MG63 (cell line): Measurements from ENCODE around the gene C15orf62. TPM values are rescaled to one million over a fixed set of nuclear protein-coding genes. Genes with fewer than 3 reads are reported as not detected.

Experiments used
- DNase-seq: peaks from one replicate; pipeline ENCODE4 v3.0.0-alpha.2; 2020
- H3K27me3 ChIP-seq: fragments of 250-450 bp; sonication (Bioruptor Pico); 2 replicates; pipeline ENCODE4 v1.5.1; 2020; ENCODE audit warnings: mild to moderate bottlenecking, moderate library complexity
- H3K36me3 ChIP-seq: fragments of 250-450 bp; sonication (Bioruptor Pico); 2 replicates; pipeline ENCODE4 v1.5.1; 2020; ENCODE audit warnings: mild to moderate bottlenecking, moderate library complexity
- H3K4me3 ChIP-seq: fragments of 250-450 bp; sonication (Bioruptor Pico); 2 replicates; pipeline ENCODE4 v1.5.1; 2020; ENCODE audit warnings: mild to moderate bottlenecking, moderate library complexity
- H3K9me3 ChIP-seq: fragments of 250-450 bp; sonication (Bioruptor Pico); 2 replicates; pipeline ENCODE4 v1.5.1; 2020; ENCODE audit warnings: mild to moderate bottlenecking, moderate library complexity
- total RNA-seq: library from RNA; depleted of rRNA; stranded (reverse); fragments of >200 nt; shearing (Covaris generic); gene quantifications from 2 replicates; pipeline ENCODE4 v1.2.3, GENCODE V29; 2014; ENCODE audit warnings: low replicate concordance

The C15orf62 gene
- total RNA-seq, 1 experiment from 2014 or later: not detected

DNA sequence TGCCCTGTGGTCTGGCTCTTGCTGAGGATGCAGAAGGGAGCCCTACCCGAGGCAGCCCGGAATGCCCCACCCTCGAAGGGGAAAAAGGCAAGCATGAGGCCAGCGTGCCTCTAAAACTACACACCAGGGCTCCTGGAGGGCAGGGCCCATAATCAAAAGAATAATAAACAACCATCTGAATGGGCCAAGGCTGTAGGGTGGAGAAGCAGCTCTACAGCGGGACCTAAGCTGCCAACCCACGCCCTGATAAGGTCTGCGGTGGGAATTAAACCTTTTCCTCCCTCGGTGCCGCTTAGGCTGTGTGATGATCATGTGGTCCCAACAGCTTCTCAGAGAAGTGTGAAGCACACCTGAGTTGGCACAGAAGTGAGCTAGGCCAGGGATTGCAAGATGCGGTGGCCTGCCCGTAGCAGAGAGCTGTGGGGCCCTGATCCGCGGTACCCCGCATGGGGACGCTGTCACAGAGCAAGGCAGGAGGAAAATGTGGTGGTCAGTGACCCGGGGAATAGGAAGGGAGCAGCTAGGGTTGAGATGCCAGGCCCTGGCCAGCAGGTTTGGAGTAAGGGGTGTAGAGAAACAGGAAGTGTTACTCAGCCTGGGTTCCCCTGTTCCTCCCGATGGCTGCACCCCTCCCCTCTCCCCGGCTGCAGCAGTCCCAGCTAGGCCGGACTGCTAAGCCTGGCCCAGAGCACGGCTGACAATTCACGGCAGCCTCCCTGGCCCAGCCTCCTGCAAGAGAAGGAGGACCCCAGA is 1.1 kb upstream of the C15orf62 start:
- no peaks in the 10 kb centered on the region for H3K27me3 ChIP-seq
- no peak overlapping the region for H3K4me3 ChIP-seq
- H3K36me3 ChIP-seq: peaks cover 10% of the 10 kb centered on the region
- no peaks in the 10 kb centered on the region for H3K9me3 ChIP-seq
- DNase-seq: peak; percentile 74

DNA sequence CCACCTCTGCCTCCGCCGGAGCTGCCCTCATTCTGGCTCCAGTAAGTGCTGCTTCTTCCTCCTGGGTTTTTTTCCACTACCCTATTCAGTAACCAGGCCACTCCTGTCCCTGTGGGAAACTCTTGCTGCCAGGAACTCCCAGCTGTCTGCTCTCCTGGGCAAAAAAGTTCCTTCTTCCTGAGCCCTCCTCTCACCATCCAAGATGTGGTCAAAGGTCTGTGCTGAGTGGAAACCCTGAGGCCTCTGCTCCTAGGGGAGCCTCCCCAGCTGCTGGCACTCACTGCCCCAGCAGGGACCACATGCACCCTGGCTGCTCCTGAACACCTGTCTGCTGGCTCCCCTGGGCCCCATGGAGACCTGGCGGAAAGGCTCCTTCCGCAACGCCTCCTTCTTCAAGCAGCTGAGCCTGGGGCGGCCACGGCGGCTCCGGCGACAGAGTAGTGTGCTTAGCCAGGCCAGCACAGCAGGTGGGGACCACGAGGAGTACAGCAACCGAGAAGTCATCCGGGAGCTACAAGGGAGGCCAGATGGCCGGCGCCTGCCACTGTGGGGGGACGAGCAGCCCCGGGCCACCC is 454 bp downstream of the C15orf62 start:
- Histone ChIP-seq H3K4me3 (no peak overlapping the region), H3K27me3 (no peaks in the 10 kb centered on the region), H3K36me3 (peaks cover 22% of the 10 kb centered on the region), H3K9me3 (no peaks in the 10 kb centered on the region)
- DNase-seq: no peak

DNA sequence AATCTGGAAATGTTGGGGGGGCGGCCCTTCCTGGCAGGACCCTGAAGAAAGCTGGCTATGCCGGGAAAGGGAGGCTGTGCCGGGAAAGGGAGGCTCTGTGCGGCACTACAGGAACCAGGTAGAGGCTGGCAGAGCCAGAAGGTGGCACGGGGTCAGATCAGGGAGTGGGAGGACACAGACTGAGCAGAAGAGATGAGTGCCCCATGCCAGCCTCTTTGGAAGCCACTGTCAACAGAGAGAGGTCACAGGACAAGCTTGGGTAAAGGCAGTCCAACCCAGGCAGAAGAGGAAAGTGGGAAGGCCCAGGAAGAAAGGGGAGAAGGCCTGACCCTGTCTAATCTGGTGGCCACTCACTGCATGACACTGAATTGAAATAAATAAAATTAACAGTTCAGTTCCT is 1.5 kb downstream of the C15orf62 start:
- Histone ChIP-seq H3K4me3 (no peak overlapping the region), H3K27me3 (no peaks in the 10 kb centered on the region), H3K9me3 (no peaks in the 10 kb centered on the region), H3K36me3 (peaks cover 32% of the 10 kb centered on the region)
- DNase-seq: no peak

DNA sequence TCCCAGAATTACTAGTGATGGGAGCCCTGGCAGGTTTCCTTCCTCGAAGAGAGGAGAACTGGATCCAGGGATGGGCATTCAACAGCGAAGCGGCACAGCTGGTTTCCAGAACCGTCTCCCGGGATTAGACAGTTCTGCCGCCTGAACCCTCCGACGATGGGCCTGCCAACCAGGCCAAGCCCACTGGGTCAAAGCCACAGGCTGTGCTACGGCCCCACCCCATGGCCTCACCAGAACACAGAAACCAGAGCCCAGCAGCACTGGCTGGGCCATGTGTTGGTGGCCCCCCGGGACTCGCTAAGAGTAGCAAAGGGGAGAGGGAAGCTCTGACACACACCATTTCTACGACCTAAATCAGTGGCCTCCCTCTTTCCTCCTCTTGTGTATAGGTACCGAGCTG is 2.2 kb downstream of the C15orf62 start:
- no peaks in the 10 kb centered on the region for H3K9me3 ChIP-seq
- H3K36me3 ChIP-seq: peaks cover 36% of the 10 kb centered on the region
- no peak overlapping the region for H3K4me3 ChIP-seq
- DNase-seq: no peak
- no peaks in the 10 kb centered on the region for H3K27me3 ChIP-seq

DNA sequence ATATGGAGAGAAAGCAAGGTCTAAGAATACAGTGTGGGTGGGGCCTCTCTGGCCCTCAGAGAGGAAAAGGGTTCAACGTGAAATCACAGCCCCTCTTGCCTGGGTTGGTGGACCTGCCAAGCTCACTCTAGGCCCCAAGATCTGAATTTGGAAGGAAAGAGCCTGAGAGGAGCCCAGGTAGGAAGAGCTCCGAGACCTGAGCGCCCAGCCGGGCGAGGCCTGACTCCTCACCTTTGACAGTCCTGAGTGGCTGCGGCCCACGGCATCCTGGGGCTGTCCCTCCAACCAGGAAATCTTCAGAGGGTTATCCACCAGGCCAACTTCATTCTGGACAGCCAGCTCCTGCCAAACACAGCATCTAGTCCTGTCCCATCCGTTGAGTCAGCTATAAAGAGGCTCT is 3.7 kb downstream of the C15orf62 start:
- H3K4me3 ChIP-seq: no peak overlapping the region
- H3K9me3 ChIP-seq: no peaks in the 10 kb centered on the region
- H3K36me3 ChIP-seq: peaks cover 40% of the 10 kb centered on the region
- no peaks in the 10 kb centered on the region for H3K27me3 ChIP-seq
- no peak for DNase-seq

DNA sequence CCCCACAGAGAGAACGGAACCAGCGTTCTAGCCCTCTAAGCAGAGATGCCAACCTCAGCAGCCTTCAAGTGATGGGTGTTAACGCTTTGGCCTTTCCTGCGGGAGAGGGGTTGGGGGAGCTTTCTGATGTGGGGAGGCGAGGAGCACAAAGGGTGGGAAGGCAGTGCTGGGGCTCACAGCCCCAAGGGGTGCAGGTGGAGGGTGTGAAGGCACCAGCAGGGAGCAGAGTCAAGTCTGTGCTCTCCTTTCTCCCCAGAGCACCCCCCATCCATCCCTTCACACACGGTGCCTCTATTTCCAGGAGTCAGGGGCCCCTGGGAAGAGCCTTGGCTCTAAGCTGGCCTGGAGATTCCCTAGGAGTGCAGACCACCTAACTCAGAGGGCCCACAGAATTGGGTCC is 4.1 kb downstream of the C15orf62 start:
- no peak for DNase-seq
- no peaks in the 10 kb centered on the region for H3K9me3 ChIP-seq
- H3K4me3 ChIP-seq: no peak overlapping the region
- H3K27me3 ChIP-seq: no peaks in the 10 kb centered on the region
- peaks cover 42% of the 10 kb centered on the region for H3K36me3 ChIP-seq

GRCh38 chr15:40775007-40775406 is 5.2 kb downstream of the C15orf62 start:
- no peak for DNase-seq
- Histone ChIP-seq H3K36me3 (peaks cover 44% of the 10 kb centered on the region), H3K4me3 (no peak overlapping the region), H3K27me3 (no peaks in the 10 kb centered on the region), H3K9me3 (no peaks in the 10 kb centered on the region)

GRCh38 chr15:40775740-40776536 is 6.2 kb downstream of the C15orf62 start:
- DNase-seq: no peak
- Histone ChIP-seq H3K9me3 (no peaks in the 10 kb centered on the region), H3K4me3 (no peak overlapping the region), H3K27me3 (no peaks in the 10 kb centered on the region), H3K36me3 (peaks cover 44% of the 10 kb centered on the region)

DNA sequence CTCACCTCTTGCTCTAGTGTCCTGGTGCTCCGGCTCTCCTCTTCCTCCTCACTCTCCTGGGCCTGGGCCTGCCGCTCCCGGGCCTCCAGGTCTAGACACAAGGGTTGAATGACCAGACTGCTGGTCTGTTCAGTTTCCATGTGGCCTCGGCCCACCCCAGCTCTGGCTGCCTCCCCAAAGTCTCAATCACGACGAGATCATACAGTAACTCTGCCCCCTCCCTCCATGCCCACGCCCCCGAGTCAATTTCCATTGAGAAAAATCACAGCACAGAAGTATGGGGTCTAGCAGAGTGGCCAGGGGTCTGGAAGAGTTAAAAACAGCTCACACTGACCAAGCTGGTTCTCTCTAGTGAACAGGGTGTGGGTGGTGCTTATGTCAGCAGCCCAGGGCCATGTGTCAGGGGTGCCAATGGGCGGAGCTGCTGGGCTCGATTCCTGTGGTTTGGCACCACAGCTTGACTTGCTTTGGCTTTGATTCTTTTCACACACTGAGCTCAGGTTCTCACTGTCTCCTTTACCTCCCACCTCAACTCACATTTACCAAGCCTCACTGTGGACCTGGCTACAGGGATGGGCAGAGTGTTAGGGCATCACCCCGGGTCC is 6.9 kb downstream of the C15orf62 start:
- Histone ChIP-seq H3K4me3 (no peak overlapping the region), H3K27me3 (no peaks in the 10 kb centered on the region), H3K36me3 (peaks cover 44% of the 10 kb centered on the region), H3K9me3 (no peaks in the 10 kb centered on the region)
- peak; percentile 88 for DNase-seq

DNA sequence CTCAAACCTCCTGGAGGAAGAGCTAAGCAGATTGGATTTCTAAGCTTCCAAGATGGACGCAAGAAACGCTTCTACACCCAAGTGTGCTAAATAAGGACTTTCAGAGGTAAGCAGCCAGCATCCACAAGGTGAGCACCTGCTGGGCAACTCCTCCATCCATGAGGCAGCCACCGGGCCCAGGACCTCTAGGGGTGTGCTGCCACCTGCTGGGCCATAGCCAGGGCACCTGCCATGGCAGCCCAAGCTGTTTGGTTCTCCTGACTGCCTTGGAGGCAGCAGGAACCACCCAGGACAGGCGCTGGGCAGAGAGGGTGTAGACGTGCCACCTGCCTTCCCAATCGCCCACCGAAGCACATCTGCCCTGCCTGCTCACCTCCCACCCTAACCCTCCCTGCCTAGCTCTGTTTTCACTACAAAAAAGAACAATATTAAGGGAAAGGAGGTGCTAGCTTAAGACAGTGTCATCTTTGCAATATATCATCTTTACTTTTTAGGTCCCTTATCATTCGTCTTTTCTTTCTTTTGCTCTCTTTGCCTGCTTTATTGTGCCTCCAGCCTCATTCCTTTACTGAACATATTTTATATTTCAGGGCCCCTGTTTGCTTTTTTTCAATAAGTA is 12.9 kb downstream of the C15orf62 start:
- Histone ChIP-seq H3K36me3 (peaks cover 11% of the 10 kb centered on the region), H3K4me3 (no peak overlapping the region), H3K27me3 (no peaks in the 10 kb centered on the region), H3K9me3 (no peaks in the 10 kb centered on the region)
- peak; percentile 25 for DNase-seq

- H3K9me3 ChIP-seq: no peaks in the 10 kb centered on the region
- no peak overlapping the region for H3K4me3 ChIP-seq
- H3K36me3 ChIP-seq: no peaks in the 10 kb centered on the region; the same call in 1 of the 2 replicates
- no peaks in the 10 kb centered on the region for H3K27me3 ChIP-seq
- DNase-seq: no peak
Observed at GRCh38 chr15:40785164-40785563, 15.4 kb downstream of the C15orf62 start.

- no peaks in the 10 kb centered on the region for H3K27me3 ChIP-seq
- peaks cover 2% of the 10 kb centered on the region for H3K36me3 ChIP-seq
- no peak for DNase-seq
Observed at GRCh38 chr15:40785814-40786213, 16.0 kb downstream of the C15orf62 start.

GRCh38 chr15:40787344-40787841 is 17.6 kb downstream of the C15orf62 start:
- no peaks in the 10 kb centered on the region for H3K27me3 ChIP-seq
- peak; percentile 54 for DNase-seq

More at GRCh38 chr15:40785814-40786213, 16.0 kb downstream of the C15orf62 start:
- no peak overlapping the region for H3K4me3 ChIP-seq
- no peaks in the 10 kb centered on the region for H3K9me3 ChIP-seq

GRCh38 chr15:40787991-40788390 is 18.2 kb downstream of the C15orf62 start:
- DNase-seq: no peak
- no peaks in the 10 kb centered on the region for H3K27me3 ChIP-seq
- no peak overlapping the region for H3K4me3 ChIP-seq

More at GRCh38 chr15:40787344-40787841, 17.6 kb downstream of the C15orf62 start:
- H3K36me3 ChIP-seq: peaks cover 14% of the 10 kb centered on the region
- H3K9me3 ChIP-seq: no peaks in the 10 kb centered on the region
- H3K4me3 ChIP-seq: no peak overlapping the region

GRCh38 chr15:40789119-40789518 is 19.3 kb downstream of the C15orf62 start:
- Histone ChIP-seq H3K4me3 (no peak overlapping the region), H3K9me3 (no peaks in the 10 kb centered on the region), H3K27me3 (no peaks in the 10 kb centered on the region), H3K36me3 (peaks cover 16% of the 10 kb centered on the region)
- DNase-seq: no peak

More at GRCh38 chr15:40787991-40788390, 18.2 kb downstream of the C15orf62 start:
- peaks cover 16% of the 10 kb centered on the region for H3K36me3 ChIP-seq
- H3K9me3 ChIP-seq: no peaks in the 10 kb centered on the region

DNA sequence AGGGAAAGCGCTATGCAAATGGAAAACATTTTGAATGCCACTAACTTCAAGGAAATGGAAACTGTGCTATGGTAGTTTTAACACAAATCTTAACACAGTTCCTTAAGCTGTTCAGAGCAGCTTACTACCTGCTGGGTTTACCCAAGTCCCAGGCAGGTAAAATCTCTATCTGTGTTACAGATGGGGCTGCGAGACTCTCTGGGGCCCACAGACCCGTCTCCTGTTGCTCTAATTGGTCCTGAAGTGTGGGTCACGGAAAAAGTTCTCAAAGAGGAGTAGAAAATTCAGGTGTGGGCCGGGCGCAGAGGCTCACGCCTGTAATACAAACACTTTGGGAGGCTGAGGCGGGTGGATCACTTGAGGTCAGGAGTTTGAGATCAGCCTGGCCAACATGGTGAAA is 20.2 kb downstream of the C15orf62 start:
- Histone ChIP-seq H3K4me3 (no peak overlapping the region), H3K27me3 (no peaks in the 10 kb centered on the region), H3K9me3 (no peaks in the 10 kb centered on the region), H3K36me3 (peaks cover 16% of the 10 kb centered on the region)
- DNase-seq: no peak
